SK-N-MC (cell line): ENCODE data around the gene RIC3.

Source experiments
- EZH2 ChIP-seq: fragments of 200-600 bp; sonication (generic); IDR thresholded peaks from one replicate; pipeline ENCODE4 v1.6.1; 2017; ENCODE audit warnings: antibody characterized with exemption
- POLR2AphosphoS5 ChIP-seq: IDR thresholded peaks from 2 replicates; pipeline ENCODE4 v1.6.1; 2012; ENCODE audit warnings: mild to moderate bottlenecking, low read depth, low read length, borderline replicate concordance

- TF ChIP-seq POLR2AphosphoS5: no peak
- TF ChIP-seq EZH2: no peak
These were observed 64.9 kb downstream of the RIC3 start for GRCh38 chr11:8103909-8104308.
